ENCODE data around the gene CCM2. TPM values are rescaled to one million over a fixed set of nuclear protein-coding genes. Genes with fewer than 3 reads are reported as not detected.

Gene CCM2
- total RNA-seq, 1 donor from 2014 or later = 28.7 TPM

DNA sequence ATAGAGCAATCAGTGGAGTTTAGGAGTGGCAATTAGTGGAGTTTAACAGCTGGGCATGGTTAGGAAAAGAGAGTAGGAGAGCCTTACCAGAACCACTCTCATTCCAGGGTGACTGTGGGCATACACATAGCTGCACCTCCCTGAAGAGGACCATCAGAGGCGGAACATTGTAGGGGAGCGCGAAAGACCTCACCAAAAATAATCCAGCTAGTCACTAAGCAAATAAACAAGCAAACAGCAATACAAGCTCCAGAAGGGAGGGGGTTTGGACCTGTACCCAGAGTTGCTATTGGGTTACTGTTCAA is 92.9 kb downstream of the CCM2 start:
- no peak overlapping the region for H3K9ac ChIP-seq (ENCODE audit: low read depth in 1 of 3, low read length in 3 of 3)

DNA sequence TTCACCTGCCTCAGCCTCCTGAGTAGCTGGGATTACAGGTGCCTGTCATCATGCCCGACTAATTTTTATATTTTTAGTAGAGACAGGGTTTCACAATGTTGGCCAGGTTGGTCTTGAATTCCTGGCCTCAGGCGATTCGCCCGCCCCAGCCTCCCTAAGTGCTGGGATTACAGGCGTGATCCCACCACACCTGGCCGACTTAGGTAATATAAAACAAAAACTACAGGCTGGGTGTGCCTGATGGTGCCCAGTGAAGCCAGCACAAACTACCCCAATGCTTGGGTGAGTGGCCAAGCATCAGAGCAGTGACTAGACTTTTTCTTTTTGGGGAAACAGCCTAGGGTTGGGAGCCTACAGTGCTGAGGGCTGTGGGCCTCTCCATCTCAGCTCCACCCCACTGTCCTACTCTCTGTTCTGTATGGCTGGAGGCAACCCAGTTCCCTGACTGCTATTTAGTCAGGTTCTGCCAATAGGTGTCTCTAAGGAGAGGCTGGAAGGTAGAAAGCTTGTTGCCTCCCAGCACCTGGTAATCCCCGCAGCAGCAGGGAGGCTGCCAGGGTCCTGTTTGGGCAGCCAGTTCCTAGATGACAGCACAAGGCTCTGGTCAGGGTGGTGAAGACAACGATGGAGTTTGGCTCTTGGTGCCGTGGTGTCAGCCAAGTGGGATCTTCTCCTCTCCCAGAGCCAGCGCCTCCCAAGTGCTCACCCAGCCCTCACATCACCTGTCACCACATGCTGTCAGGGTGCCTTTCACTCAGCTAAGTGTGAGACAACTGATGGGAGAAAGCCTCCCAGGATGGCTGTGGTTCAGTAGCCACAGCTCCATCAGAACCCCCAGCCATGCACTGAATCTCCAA is 99.2 kb downstream of the CCM2 start:
- H3K27ac ChIP-seq (ENCODE audit: low read depth, low read length) = no peak overlapping the region
- H3K4me1 ChIP-seq (ENCODE audit: control insufficient read depth in 3 of 3, insufficient read depth in 3 of 3, low read length in 3 of 3) = peaks cover 0 to 4% (median 4%) of the 10 kb centered on the region in 3 donors
- no peaks in the 10 kb centered on the region for H3K27me3 ChIP-seq (ENCODE audit: control insufficient read depth in 3 of 3, insufficient read depth in 3 of 3, low read length in 3 of 3)
- peaks cover 53 to 58% (median 56%) of the 10 kb centered on the region in 3 donors for H3K36me3 ChIP-seq (ENCODE audit: control insufficient read depth in 3 of 3, insufficient read depth in 3 of 3, low read length in 3 of 3)
- no peaks in the 10 kb centered on the region for H3K9me3 ChIP-seq (ENCODE audit: control insufficient read depth in 3 of 3, low read length in 3 of 3)
- no peak overlapping the region for H3K4me3 ChIP-seq (ENCODE audit: low read length in 3 of 3)
- no peak overlapping the region for H3K9ac ChIP-seq (ENCODE audit: low read depth in 1 of 3, low read length in 3 of 3)

More for the DNA sequence above, 92.9 kb downstream of the CCM2 start:
- no peaks in the 10 kb centered on the region for H3K9me3 ChIP-seq (ENCODE audit: control insufficient read depth in 3 of 3, low read length in 3 of 3)
- no peak overlapping the region for H3K27ac ChIP-seq (ENCODE audit: low read depth, low read length)
- H3K27me3 ChIP-seq (ENCODE audit: control insufficient read depth in 3 of 3, insufficient read depth in 3 of 3, low read length in 3 of 3) = peaks cover 0 to 8% (median 7%) of the 10 kb centered on the region in 3 donors
- H3K4me1 ChIP-seq (ENCODE audit: control insufficient read depth in 3 of 3, insufficient read depth in 3 of 3, low read length in 3 of 3) = peaks cover 0 to 4% (median 0%) of the 10 kb centered on the region in 3 donors
- H3K4me3 ChIP-seq (ENCODE audit: low read length in 3 of 3) = no peak overlapping the region
- H3K36me3 ChIP-seq (ENCODE audit: control insufficient read depth in 3 of 3, insufficient read depth in 3 of 3, low read length in 3 of 3) = peaks cover 0 to under 1% (median 0%) of the 10 kb centered on the region in 3 donors

DNA sequence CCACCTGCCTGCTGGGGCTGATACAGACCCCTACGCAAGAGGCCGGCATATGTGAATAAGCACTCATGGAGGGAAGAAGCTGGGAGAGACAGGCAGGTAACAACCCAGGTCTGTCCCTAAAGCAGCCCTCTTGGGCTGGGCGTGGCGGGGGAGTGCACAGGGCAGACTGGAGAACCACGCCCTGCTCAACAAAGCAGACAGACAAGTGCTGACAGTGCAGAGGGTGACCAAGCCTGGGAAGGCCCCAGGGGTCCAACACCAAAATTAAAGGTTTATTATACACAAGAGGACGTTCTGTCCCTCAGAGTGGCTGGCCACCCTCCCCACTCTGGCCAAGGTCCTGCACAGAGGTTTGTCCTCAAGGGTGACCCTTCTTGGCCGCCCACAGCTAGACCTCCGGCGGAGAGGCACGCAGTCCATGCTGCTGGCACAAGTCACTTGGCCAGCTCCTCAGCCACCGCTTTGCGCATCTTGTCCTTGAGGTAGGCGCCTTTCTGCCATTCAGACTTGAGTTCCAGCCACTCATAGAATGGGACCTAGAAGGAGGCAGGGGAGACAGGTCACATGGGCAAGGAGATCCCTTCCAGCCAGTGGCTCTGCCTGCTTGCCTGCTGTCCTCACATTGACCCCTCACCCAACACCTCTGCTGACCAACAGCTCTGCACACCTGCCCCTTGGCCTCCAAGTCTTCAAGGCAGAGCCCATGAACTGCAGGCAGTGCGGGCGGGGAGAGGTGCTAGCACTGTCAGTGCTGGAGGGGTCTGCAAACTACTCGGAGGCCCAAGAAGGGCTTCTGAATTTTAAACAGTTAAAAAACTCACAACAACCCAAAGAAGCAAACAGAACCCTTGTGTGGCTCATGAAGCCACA is 100.1 kb downstream of the CCM2 start:
- no peak overlapping the region for H3K9ac ChIP-seq (ENCODE audit: low read depth in 1 of 3, low read length in 3 of 3)
- H3K4me1 ChIP-seq (ENCODE audit: control insufficient read depth in 3 of 3, insufficient read depth in 3 of 3, low read length in 3 of 3) = peaks cover 0 to 7% (median 4%) of the 10 kb centered on the region in 3 donors
- no peaks in the 10 kb centered on the region for H3K27me3 ChIP-seq (ENCODE audit: control insufficient read depth in 3 of 3, insufficient read depth in 3 of 3, low read length in 3 of 3)
- H3K36me3 ChIP-seq (ENCODE audit: control insufficient read depth in 3 of 3, insufficient read depth in 3 of 3, low read length in 3 of 3) = peaks cover 62 to 67% (median 65%) of the 10 kb centered on the region in 3 donors
- H3K9me3 ChIP-seq (ENCODE audit: control insufficient read depth in 3 of 3, low read length in 3 of 3) = no peaks in the 10 kb centered on the region
- no peak overlapping the region for H3K4me3 ChIP-seq (ENCODE audit: low read length in 3 of 3)
- no peak overlapping the region for H3K27ac ChIP-seq (ENCODE audit: low read depth, low read length)

DNA sequence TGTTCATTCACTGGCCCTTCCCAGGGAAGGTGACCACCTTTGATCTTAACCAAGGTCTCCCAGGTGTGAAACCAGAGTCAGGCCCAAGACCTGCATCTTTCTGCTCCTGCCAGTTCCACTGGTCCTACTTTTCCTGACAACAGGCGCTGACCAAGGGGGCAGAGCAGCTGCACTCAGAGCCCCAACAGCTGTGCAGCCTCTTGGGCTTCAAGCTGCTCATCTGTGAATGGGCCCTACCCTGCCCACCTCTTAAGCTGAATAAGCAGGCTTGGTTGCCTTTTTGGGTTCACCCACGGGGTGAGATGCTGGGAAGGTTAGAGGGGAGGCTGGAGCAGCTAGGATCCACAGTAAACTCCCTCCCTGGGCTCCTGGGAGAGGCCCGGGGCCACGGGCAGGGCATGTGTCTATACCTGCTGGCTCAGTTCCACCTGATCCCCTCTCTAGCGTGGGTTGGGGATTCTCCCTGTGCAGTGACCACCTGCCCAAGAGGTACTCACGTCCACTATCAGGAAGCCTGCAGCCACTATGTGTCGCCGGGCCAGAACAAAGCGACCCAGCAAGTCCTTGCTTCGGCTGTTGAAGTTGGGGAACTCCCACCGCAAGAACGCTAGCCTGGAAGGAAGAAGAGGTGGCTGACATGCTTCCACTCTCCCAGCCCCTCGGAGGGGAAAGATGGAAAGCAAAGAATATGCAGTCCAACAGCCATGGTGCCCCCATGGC is 100.9 kb downstream of the CCM2 start:
- Histone ChIP-seq H3K36me3 (ENCODE audit: control insufficient read depth in 3 of 3, insufficient read depth in 3 of 3, low read length in 3 of 3) (peaks cover 70 to 75% (median 73%) of the 10 kb centered on the region in 3 donors), H3K4me1 (ENCODE audit: control insufficient read depth in 3 of 3, insufficient read depth in 3 of 3, low read length in 3 of 3) (peaks cover 6 to 14% (median 11%) of the 10 kb centered on the region in 3 donors), H3K9ac (ENCODE audit: low read depth in 1 of 3, low read length in 3 of 3) (no peak overlapping the region), H3K27me3 (ENCODE audit: control insufficient read depth in 3 of 3, insufficient read depth in 3 of 3, low read length in 3 of 3) (no peaks in the 10 kb centered on the region), H3K9me3 (ENCODE audit: control insufficient read depth in 3 of 3, low read length in 3 of 3) (no peaks in the 10 kb centered on the region), H3K27ac (ENCODE audit: low read depth, low read length) (no peak overlapping the region), H3K4me3 (ENCODE audit: low read length in 3 of 3) (no peak overlapping the region)

DNA sequence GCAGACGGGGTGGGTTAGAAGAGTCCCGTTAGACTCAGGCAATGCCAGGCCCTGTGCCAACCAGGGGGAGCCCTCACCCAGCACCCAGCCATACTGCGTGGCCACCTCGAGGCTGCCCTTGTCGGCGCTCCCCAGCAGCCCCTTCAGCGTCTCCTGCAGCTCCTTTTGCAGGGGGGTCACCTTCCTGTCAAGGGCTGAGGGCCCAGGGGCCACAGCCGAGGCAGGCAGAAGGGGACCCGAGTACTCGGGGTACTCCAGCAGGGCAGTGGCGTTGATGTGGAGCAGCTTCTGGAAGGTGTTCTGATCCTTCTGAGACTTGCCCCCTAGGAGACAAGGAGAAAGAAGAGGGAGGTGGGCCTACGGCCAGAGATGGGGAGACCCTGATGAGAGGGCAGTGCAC is 101.7 kb downstream of the CCM2 start:
- Histone ChIP-seq H3K36me3 (ENCODE audit: control insufficient read depth in 3 of 3, insufficient read depth in 3 of 3, low read length in 3 of 3) (peaks cover 76 to 83% (median 80%) of the 10 kb centered on the region in 3 donors), H3K9ac (ENCODE audit: low read depth in 1 of 3, low read length in 3 of 3) (no peak overlapping the region), H3K9me3 (ENCODE audit: control insufficient read depth in 3 of 3, low read length in 3 of 3) (no peaks in the 10 kb centered on the region), H3K4me1 (ENCODE audit: control insufficient read depth in 3 of 3, insufficient read depth in 3 of 3, low read length in 3 of 3) (peaks cover 6 to 19% (median 11%) of the 10 kb centered on the region in 3 donors), H3K4me3 (ENCODE audit: low read length in 3 of 3) (no peak overlapping the region), H3K27ac (ENCODE audit: low read depth, low read length) (no peak overlapping the region), H3K27me3 (ENCODE audit: control insufficient read depth in 3 of 3, insufficient read depth in 3 of 3, low read length in 3 of 3) (no peaks in the 10 kb centered on the region)

DNA sequence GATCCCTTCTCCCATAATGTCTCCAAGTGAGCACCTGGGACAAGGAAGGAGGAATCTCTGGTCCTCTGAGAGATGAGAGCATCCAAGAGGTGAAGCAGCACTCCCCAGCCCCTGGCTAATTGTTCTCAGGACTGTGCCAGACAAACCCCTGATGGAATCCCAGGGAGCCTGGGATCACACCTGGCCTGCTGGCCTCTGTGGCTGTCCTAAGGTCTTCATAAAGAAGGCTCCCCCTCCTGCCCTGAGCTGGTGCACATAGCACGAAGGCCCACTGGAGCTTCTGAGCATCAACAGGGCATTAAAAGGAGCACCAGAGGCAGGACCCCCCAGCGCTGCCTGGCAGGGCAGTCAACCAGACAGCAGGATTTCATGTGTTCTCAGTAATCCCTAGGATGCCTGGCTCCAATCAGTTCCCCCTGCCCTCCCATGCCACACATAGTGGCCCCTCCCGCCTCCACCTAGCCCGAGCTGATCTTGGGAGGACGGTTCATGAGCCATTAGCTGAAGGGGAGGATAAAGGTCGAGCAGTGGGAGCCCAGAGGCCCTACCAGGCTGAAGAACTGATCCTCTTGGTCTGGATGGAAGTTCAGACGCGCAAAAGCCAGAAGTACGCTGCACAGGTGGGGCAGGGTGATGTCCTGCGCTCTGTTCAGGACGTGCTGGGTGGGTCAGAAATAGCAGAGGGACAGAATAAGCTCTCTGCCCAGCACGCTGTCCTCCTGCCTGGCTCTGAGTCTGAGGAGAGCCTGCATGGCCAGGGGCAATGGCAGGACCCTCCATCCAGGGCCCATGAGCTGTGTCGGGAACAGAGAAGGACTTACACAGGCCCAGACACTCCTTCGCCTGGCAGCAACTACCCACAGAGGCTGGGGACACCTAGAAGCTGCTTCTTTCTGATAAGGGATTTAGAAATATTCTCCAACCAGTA is 103.0 kb downstream of the CCM2 start:
- Histone ChIP-seq H3K4me3 (ENCODE audit: low read length in 3 of 3) (no peak overlapping the region), H3K9ac (ENCODE audit: low read depth in 1 of 3, low read length in 3 of 3) (no peak overlapping the region), H3K27me3 (ENCODE audit: control insufficient read depth in 3 of 3, insufficient read depth in 3 of 3, low read length in 3 of 3) (no peaks in the 10 kb centered on the region), H3K4me1 (ENCODE audit: control insufficient read depth in 3 of 3, insufficient read depth in 3 of 3, low read length in 3 of 3) (peaks cover 11 to 31% (median 18%) of the 10 kb centered on the region in 3 donors), H3K27ac (ENCODE audit: low read depth, low read length) (no peak overlapping the region), H3K36me3 (ENCODE audit: control insufficient read depth in 3 of 3, insufficient read depth in 3 of 3, low read length in 3 of 3) (peaks cover 88 to 94% (median 93%) of the 10 kb centered on the region in 3 donors), H3K9me3 (ENCODE audit: control insufficient read depth in 3 of 3, low read length in 3 of 3) (no peaks in the 10 kb centered on the region)

DNA sequence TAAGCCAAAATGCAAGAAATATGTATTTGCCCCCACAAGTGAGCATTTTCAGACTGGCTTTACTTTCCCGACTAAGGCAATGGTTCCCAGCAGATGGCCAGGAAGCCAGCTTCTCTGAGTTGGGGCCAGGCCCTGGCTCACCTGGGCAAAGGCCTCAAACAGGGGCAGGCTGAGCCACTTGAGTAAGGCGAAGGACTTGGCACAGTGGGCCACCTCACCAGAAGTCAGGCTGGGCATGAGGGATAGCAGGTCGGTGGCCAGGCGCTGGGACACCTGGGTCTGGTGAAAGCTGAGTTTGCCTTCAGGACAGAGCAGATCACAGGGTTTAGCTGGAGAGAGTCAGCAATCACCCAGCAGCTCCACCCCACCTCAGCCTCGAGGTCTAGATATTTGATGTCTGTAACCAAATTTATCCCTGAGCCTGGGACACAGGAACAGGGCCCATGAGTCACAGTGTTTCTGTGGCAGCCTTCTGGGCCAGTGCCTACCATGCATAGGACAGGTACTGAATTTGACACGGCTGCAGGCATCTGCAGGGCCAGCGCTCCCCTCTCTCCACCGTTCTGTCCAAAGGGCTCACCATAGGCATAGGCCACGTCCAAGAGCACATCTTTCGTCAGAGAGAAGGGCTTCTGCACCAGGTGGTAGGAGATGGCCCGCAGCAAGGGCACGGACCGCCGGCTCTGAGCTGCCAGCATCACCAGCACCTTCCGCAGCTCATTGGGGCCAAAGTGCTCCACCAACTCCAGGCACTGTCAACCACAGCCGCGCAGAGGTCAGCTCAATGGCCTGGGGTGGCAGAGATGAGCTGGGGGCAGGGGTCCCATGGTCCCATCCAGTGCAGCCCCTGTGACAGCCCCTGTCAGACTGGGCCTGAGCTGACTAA is 104.2 kb downstream of the CCM2 start:
- Histone ChIP-seq H3K27me3 (ENCODE audit: control insufficient read depth in 3 of 3, insufficient read depth in 3 of 3, low read length in 3 of 3) (no peaks in the 10 kb centered on the region), H3K9me3 (ENCODE audit: control insufficient read depth in 3 of 3, low read length in 3 of 3) (no peaks in the 10 kb centered on the region), H3K36me3 (ENCODE audit: control insufficient read depth in 3 of 3, insufficient read depth in 3 of 3, low read length in 3 of 3) (peaks cover 96 to 100% (median 97%) of the 10 kb centered on the region in 3 donors), H3K4me3 (ENCODE audit: low read length in 3 of 3) (no peak overlapping the region), H3K27ac (ENCODE audit: low read depth, low read length) (peak overlapping the region; percentile 13), H3K4me1 (ENCODE audit: control insufficient read depth in 3 of 3, insufficient read depth in 3 of 3, low read length in 3 of 3) (peaks cover 21 to 43% (median 28%) of the 10 kb centered on the region in 3 donors), H3K9ac (ENCODE audit: low read depth in 1 of 3, low read length in 3 of 3) (no peak overlapping the region)

DNA sequence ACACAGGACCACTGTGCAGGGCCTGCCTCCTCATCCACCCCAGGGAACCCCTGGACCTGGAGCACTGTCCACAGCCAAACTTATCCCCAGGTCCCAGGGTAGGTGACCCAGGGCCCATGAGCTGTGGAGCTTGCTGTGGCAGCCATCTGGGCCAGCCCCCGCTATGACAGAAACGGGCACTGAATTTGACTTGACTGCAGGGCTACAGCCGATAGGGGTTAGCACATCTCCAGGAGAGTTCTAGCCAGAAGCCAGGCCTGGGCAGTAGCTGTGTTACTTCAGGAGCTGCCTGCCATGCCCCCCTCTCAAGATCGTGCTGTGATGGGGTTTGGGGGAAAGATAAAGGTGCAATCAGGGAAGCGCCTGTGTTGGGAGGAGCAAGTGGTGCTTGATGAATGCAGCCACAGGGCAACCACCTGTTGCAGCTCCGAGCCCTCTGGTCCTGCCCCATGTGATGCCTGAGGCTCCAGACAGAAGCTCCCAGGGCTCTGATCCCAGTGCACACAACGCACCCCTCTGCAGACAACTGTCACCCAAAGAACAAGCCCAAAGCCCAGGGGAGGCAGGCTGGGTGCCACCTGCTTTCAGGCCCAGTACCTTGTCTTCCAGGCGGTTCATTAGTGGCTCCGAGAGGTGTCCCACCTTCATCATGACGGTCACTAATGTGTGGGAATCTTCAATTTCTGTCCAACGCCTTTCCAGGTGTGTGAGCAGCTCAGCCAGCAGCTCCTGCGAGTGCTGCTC is 105.0 kb downstream of the CCM2 start:
- Histone ChIP-seq H3K9ac (ENCODE audit: low read depth in 1 of 3, low read length in 3 of 3) (no peak overlapping the region), H3K9me3 (ENCODE audit: control insufficient read depth in 3 of 3, low read length in 3 of 3) (no peaks in the 10 kb centered on the region), H3K36me3 (ENCODE audit: control insufficient read depth in 3 of 3, insufficient read depth in 3 of 3, low read length in 3 of 3) (peaks cover 87 to 91% (median 88%) of the 10 kb centered on the region in 3 donors), H3K27ac (ENCODE audit: low read depth, low read length) (no peak overlapping the region), H3K4me1 (ENCODE audit: control insufficient read depth in 3 of 3, insufficient read depth in 3 of 3, low read length in 3 of 3) (peaks cover 21 to 49% (median 30%) of the 10 kb centered on the region in 3 donors), H3K27me3 (ENCODE audit: control insufficient read depth in 3 of 3, insufficient read depth in 3 of 3, low read length in 3 of 3) (no peaks in the 10 kb centered on the region), H3K4me3 (ENCODE audit: low read length in 3 of 3) (no peak overlapping the region)

Measured in skeletal muscle tissue (tissue), 4 donors.